ENCODE results near the gene CREB3.

DNA sequence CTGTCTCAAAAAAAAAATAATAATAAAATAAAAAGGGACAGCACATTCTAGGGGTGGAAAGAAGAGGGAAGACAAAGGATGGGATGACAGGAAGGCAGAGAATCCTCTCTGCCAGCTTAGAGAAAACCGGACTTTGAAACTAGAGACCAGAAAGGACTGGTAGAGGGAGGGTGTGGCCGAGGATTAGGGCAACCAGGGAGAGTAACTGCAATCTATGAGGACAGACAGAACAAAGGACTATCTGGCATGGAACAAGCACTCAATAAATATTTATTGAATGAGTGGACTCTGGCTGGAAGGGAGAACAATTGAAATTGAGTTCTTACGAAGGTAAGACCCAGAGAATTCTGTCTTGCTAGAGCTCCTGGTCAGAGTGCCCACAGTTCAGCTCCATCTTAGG is 14.1 kb downstream of the CREB3 start:
- TF ChIP-seq, protein P1, sequence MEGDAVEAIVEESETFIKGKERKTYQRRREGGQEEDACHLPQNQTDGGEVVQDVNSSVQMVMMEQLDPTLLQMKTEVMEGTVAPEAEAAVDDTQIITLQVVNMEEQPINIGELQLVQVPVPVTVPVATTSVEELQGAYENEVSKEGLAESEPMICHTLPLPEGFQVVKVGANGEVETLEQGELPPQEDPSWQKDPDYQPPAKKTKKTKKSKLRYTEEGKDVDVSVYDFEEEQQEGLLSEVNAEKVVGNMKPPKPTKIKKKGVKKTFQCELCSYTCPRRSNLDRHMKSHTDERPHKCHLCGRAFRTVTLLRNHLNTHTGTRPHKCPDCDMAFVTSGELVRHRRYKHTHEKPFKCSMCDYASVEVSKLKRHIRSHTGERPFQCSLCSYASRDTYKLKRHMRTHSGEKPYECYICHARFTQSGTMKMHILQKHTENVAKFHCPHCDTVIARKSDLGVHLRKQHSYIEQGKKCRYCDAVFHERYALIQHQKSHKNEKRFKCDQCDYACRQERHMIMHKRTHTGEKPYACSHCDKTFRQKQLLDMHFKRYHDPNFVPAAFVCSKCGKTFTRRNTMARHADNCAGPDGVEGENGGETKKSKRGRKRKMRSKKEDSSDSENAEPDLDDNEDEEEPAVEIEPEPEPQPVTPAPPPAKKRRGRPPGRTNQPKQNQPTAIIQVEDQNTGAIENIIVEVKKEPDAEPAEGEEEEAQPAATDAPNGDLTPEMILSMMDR (IDR thresholded peaks at IDR 0.05; ENCODE audit: insufficient read depth, low read length, poor library complexity, severe bottlenecking), result no peak
- TF ChIP-seq EZH2phosphoT487 (conservative IDR thresholded peaks at IDR 0.05; ENCODE audit: low read length), result no peak

All from SU-DHL-6 (cell line).